Adipocyte (in vitro differentiated cells): ENCODE data around the gene UHRF2.

Source experiments
- DNase-seq: peaks from one replicate; pipeline ENCODE4 v3.0.0-alpha.2; 2015; ENCODE audit warnings: low read depth
- H3K27me3 ChIP-seq: replicated peaks from 2 replicates; pipeline ENCODE4 v1.7.0; 2013; ENCODE audit warnings: mild to moderate bottlenecking, low read length, moderate library complexity; ENCODE audit not compliant: control insufficient read depth, insufficient read depth
- H3K36me3 ChIP-seq: 2 replicates; pipeline ENCODE4 v1.7.0; 2013; ENCODE audit warnings: low read length, mild to moderate bottlenecking, moderate library complexity; ENCODE audit not compliant: control insufficient read depth, insufficient read depth, severe bottlenecking
- H3K4me1 ChIP-seq: 2 replicates; pipeline ENCODE4 v1.7.0; 2013; ENCODE audit warnings: mild to moderate bottlenecking, low read length, moderate library complexity; ENCODE audit not compliant: control insufficient read depth, insufficient read depth
- H3K4me3 ChIP-seq: 2 replicates; pipeline ENCODE4 v1.7.0; 2013; ENCODE audit warnings: mild to moderate bottlenecking, low read length, moderate library complexity
- H3K9ac ChIP-seq: 2 replicates; pipeline ENCODE4 v1.7.0; 2013; ENCODE audit warnings: mild to moderate bottlenecking, low read length, moderate library complexity
- H3K9me3 ChIP-seq: 2 replicates; pipeline ENCODE4 v1.7.0; 2013; ENCODE audit warnings: mild to moderate bottlenecking, low read length, moderate library complexity; ENCODE audit not compliant: control insufficient read depth

UHRF2 gene

DNA sequence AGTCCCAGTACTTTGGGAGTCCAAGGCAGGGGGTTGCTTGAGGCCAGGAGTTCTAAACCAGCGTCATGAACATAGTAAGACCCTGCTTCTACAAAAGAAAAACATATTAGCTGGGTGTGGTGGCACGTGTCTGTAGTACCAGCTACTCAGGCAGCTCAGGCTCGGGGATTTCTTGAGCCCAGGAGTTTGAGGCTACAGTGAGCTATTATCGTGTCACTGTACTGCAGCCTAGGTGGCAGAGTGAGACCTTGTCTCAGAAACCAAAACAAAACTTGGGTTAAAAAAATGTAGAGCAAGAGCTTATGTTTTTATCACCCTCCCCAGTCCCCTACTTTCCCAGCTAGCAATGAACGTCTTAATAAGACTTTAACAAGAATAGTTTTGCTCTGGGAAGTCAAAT lies 46.7 kb downstream of the UHRF2 start:
- no peak for DNase-seq
- Histone ChIP-seq H3K4me3 (no peak overlapping the region), H3K27me3 (no peaks in the 10 kb centered on the region), H3K9me3 (no peaks in the 10 kb centered on the region), H3K9ac (no peak overlapping the region), H3K4me1 (no peaks in the 10 kb centered on the region), H3K36me3 (no peaks in the 10 kb centered on the region)

DNA sequence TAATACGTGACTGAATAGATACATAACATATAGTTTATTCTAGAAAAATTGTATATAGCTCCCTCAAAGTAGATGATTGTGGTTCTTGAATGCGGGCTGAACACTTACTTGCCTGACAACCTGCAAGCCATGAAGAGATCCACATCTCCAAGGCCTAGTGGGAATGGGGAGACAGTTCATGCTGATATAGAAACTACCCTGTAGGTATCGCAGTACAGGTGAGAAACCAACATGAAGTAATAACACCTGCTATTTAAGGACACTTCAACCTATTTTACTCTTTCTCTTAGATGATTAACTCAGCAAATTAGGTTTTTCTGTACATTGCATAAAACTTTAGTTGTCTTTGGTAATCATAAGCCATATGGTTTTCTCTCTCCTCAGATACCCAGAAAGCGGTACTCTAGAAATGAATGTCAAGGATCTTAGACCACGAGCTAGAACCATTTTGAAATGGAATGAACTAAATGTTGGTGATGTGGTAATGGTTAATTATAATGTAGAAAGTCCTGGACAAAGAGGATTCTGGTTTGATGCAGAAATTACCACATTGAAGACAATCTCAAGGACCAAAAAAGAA lies 47.3 kb downstream of the UHRF2 start:
- no peaks in the 10 kb centered on the region for H3K9me3 ChIP-seq
- no peak overlapping the region for H3K9ac ChIP-seq
- H3K4me1 ChIP-seq: no peaks in the 10 kb centered on the region
- DNase-seq: no peak
- H3K36me3 ChIP-seq: no peaks in the 10 kb centered on the region
- H3K4me3 ChIP-seq: no peak overlapping the region
- no peaks in the 10 kb centered on the region for H3K27me3 ChIP-seq

DNA sequence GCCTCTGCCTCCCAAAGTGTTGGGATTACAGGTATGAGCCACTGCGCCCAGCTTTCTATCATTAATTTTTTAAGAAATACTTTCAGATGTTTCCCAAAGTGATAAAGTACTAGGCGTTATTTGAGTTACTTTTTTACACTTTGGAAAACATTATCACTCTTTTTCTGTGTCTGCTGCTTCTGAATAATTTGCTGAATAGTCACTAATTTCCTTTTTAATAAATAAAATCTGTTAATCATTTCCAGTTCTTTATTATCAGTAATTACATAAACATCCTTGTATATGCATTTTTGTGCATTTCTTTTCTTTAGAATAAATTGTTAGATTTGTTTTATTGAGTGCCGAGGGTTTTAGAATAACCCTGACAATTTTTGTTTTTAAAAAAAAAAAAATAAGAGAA lies 48.6 kb downstream of the UHRF2 start:
- Histone ChIP-seq H3K9ac (no peak overlapping the region), H3K9me3 (no peaks in the 10 kb centered on the region), H3K36me3 (no peaks in the 10 kb centered on the region), H3K27me3 (no peaks in the 10 kb centered on the region), H3K4me1 (no peaks in the 10 kb centered on the region), H3K4me3 (no peak overlapping the region)
- no peak for DNase-seq

DNA sequence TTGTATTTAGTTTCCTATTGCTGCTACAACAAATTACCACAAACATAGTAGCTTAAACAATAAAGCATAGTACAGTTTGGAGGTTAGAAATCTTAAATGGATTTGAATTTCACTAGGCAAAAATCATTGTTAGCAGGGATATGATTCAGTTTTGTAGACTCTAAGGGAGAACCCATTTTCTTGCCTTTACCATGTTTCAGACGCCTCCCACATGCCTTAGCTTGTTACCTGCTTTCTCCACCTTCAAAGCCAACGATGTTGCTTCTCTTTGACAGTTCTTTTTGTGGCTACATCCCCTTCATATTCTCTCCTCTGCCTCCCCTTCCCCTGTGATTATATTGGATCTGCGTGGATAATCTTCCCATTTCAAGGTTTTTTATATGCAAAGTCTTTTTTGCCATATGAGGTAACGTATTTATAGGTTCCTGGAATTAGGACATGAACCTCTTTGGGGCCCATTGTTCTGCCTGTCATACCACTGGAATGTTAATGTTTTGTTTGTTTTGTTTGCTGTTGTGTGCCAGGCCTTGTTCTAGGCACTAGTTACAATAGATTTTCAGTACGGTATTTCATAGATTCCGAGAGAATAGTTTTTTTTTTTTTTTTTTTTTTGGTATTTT lies 54.1 kb downstream of the UHRF2 start:
- Histone ChIP-seq H3K27me3 (no peaks in the 10 kb centered on the region), H3K4me1 (peaks cover 3% of the 10 kb centered on the region), H3K4me3 (no peak overlapping the region), H3K9me3 (no peaks in the 10 kb centered on the region), H3K36me3 (no peaks in the 10 kb centered on the region), H3K9ac (no peak overlapping the region)
- DNase-seq: no peak

DNA sequence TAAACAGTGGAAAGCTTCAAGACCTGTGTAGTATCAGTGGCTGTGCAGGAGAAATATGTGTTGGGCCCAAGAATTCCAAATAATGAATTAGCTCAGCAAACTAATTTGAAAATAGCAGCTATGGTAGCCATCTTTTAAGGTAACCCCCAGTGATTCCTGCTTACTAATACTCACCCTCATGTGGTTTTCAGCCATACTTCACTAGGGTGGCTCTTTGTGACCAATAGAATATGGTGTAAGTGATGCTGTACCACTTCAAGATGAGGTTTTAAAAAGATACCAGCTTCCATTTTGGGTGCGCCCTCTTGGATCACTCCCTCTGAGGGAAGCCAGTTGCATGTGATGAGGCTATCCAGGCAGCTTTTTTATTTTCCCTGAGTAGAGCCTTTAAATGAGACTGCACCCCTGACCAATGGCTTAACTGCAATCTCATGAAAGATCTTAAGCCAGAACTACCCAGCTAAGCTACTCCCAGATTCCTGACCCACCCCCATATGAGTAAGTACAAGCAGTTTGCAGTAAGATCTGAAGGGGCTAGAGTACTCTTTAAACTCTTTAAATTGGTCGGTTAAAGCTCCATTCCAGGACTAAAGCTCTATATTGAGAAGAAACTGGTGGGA lies 58.3 kb downstream of the UHRF2 start:
- Histone ChIP-seq H3K36me3 (peaks cover 4% of the 10 kb centered on the region), H3K4me1 (peaks cover 3% of the 10 kb centered on the region), H3K9me3 (no peaks in the 10 kb centered on the region), H3K27me3 (no peaks in the 10 kb centered on the region), H3K9ac (no peak overlapping the region), H3K4me3 (no peak overlapping the region)
- DNase-seq: no peak

DNA sequence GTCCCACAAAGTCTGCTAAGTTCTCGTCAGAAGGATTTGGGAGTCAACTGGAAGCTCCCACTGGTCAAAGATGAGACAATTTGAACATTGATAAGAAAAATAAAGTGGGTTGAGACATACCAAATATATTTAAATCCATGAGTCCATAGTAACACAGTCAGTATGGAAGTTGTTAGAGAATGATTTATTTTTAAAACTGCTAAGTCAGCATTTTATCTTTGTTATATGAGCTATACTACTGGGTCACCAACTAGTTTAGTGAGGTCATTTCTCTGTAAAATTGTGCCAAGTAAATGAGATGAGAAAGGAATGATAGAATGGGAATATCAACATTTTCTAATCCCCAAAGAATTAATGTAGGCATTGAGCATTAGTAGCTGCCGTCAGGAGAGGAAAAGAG lies 60.2 kb downstream of the UHRF2 start:
- DNase-seq: no peak
- no peak overlapping the region for H3K9ac ChIP-seq
- H3K4me3 ChIP-seq: no peak overlapping the region
- H3K36me3 ChIP-seq: peaks cover 12% of the 10 kb centered on the region
- H3K4me1 ChIP-seq: peaks cover 3% of the 10 kb centered on the region
- H3K9me3 ChIP-seq: no peaks in the 10 kb centered on the region
- no peaks in the 10 kb centered on the region for H3K27me3 ChIP-seq

DNA sequence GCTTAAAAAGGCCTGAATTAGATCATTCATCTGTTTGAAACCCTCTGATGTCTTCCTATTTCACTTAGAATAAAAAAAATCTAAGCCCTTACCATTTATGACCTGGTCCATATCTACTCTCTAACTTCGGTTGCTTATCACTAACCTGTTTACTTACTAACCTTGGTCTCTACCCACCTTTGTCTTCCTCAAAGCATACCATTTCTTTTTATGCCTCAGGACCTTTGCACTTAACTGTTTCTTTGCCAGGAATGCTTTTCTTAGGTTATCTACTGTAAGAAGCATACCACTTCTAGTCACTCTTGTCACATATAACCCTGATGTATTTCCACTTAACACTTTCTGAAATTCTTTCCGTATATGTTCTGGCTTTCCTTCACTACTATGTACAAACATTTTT lies 67.0 kb downstream of the UHRF2 start:
- Histone ChIP-seq H3K9me3 (no peaks in the 10 kb centered on the region), H3K4me1 (no peaks in the 10 kb centered on the region), H3K36me3 (peaks cover 62% of the 10 kb centered on the region), H3K9ac (no peak overlapping the region), H3K27me3 (no peaks in the 10 kb centered on the region), H3K4me3 (no peak overlapping the region)
- DNase-seq: no peak

DNA sequence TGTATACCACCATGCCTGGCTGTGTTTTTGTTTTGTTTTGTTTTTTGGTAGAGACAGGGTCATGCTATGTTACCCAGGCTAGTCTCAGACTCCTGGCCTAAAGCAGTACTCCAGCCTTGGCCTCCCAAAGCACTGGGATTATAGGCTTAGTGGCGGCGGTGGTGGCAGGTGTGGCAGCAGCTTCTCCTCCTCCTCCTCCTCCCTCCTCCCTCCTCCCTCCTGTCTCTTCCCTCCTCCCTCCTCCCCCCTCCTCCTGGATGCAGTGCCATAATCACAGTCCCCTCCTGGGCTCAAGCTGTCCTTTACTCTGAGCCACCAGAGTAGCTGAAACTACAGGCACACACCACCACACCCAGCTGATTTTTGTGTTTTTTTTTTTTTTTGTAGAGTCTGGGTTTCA lies 71.2 kb downstream of the UHRF2 start:
- Histone ChIP-seq H3K9ac (no peak overlapping the region), H3K9me3 (no peaks in the 10 kb centered on the region), H3K4me1 (no peaks in the 10 kb centered on the region), H3K36me3 (peaks cover 76% of the 10 kb centered on the region), H3K27me3 (no peaks in the 10 kb centered on the region), H3K4me3 (no peak overlapping the region)
- DNase-seq: no peak

DNA sequence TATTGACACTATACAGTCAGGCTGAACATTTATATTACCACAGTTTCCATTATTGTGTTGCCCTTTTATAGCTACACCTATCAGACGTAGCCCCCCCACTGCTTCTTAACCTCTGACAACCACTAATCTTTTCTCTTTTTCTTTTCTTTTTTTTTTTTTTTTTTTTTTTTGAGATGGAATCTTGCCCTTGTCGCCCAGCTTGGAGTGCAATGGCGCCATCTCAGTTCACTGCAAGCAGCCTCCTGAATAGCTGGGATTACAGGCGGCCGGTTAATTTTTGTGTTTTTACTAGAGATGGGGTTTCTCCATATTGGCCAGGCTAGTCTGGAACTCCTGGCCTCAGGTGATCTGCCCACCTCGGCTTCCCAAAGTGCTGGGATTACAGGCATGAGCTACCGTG lies 75.4 kb downstream of the UHRF2 start:
- peaks cover 56% of the 10 kb centered on the region for H3K36me3 ChIP-seq

DNA sequence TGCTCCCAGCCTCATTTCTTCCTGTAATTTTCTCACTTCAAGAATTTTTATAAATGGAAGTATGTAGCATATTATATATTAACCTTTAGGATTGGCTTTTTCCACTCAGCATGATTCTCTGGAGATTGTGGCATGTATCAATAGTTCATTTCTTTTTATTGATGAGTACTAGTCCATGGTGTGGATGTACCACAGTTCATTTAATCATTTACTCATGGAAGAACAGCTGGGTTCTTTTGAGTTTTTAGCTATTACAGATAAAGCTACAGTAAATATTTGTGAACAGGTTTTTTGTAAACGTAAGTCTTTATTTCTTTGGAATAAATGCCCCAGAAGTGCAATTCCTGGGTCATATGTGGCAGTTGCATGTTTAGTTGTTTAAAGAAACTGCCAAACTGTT lies 76.1 kb downstream of the UHRF2 start:
- H3K4me3 ChIP-seq: no peak overlapping the region
- H3K36me3 ChIP-seq: peaks cover 59% of the 10 kb centered on the region
- no peak overlapping the region for H3K9ac ChIP-seq

More for the DNA sequence above, 75.4 kb downstream of the UHRF2 start:
- Histone ChIP-seq H3K27me3 (no peaks in the 10 kb centered on the region), H3K4me3 (no peak overlapping the region), H3K4me1 (no peaks in the 10 kb centered on the region), H3K9me3 (no peaks in the 10 kb centered on the region), H3K9ac (no peak overlapping the region)
- DNase-seq: no peak

DNA sequence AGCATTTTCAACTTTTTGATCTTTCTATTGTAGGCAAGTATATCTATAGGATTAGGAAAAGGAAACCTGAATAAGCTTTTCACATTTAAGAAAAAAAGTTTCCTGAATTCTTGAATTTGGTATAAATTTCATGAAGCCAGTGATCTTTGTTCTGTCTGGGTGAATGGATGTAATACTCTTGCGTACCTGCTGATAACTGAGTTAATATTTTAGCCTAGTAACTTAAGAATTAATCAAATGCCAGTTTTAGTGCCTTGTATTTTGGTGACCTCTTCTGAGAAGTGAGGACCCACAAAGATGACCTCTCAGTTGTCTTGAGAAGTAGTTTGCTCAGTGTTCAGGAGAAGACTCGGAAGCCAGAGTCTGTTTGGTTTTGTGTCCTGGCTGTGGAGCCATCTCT lies 77.9 kb downstream of the UHRF2 start:
- Histone ChIP-seq H3K9ac (no peak overlapping the region), H3K4me1 (no peaks in the 10 kb centered on the region), H3K4me3 (no peak overlapping the region), H3K36me3 (peaks cover 57% of the 10 kb centered on the region), H3K9me3 (no peaks in the 10 kb centered on the region), H3K27me3 (no peaks in the 10 kb centered on the region)
- no peak for DNase-seq

More for the DNA sequence above, 76.1 kb downstream of the UHRF2 start:
- Histone ChIP-seq H3K4me1 (no peaks in the 10 kb centered on the region), H3K27me3 (no peaks in the 10 kb centered on the region), H3K9me3 (no peaks in the 10 kb centered on the region)
- no peak for DNase-seq
